HUES6 (cell line): ENCODE measurements around the gene KCNT1.

Experiments used
- H3K27ac ChIP-seq: 2 replicates; pipeline ENCODE4 v1.7.0; 2013; ENCODE audit warnings: low read depth, mild to moderate bottlenecking, low read length, inconsistent platforms
- H3K27me3 ChIP-seq: 2 replicates; pipeline ENCODE4 v1.6.1; 2013; ENCODE audit warnings: low read length; ENCODE audit not compliant: control insufficient read depth, insufficient read depth
- H3K36me3 ChIP-seq: 2 replicates; pipeline ENCODE4 v1.6.1; 2013; ENCODE audit warnings: low read length; ENCODE audit not compliant: control insufficient read depth, insufficient read depth
- H3K4me1 ChIP-seq: 2 replicates; pipeline ENCODE4 v1.6.1; 2013; ENCODE audit warnings: low read length; ENCODE audit not compliant: control insufficient read depth, insufficient read depth
- H3K4me3 ChIP-seq: 2 replicates; pipeline ENCODE4 v1.5.1; 2013; ENCODE audit warnings: low read depth, low read length
- H3K9ac ChIP-seq: one replicate; pipeline ENCODE4 v1.6.1; 2013; ENCODE audit warnings: mild to moderate bottlenecking, low read length
- H3K9me3 ChIP-seq: 2 replicates; pipeline ENCODE4 v1.6.1; 2013; ENCODE audit warnings: low read depth, low read length; ENCODE audit not compliant: control insufficient read depth, insufficient read depth

The KCNT1 gene

GRCh38 chr9:135699440-135699839 lies 2.5 kb upstream of the KCNT1 start, which contains the start of gene SOHLH1:
SOHLH1 (minus strand) TSS chr9:135699481; CDS start chr9:135699467, 14 bp downstream.
- Histone ChIP-seq H3K27me3 (peaks cover 26% of the 10 kb centered on the region), H3K4me1 (no peaks in the 10 kb centered on the region; the same call in 1 of the 2 replicates), H3K4me3 (no peak within 1 kb of the TSS), H3K27ac (no peak within 1 kb of the TSS), H3K9me3 (no peaks in the 10 kb centered on the region), H3K9ac (no peak within 1 kb of the TSS), H3K36me3 (no peaks in the 10 kb centered on the region)

- no peaks in the 10 kb centered on the region for H3K9me3 ChIP-seq
- H3K4me1 ChIP-seq = no peaks in the 10 kb centered on the region; the same call in 1 of the 2 replicates
- no peak overlapping the region for H3K9ac ChIP-seq
- peaks cover 26% of the 10 kb centered on the region for H3K27me3 ChIP-seq
- H3K36me3 ChIP-seq = no peaks in the 10 kb centered on the region
- no peak overlapping the region for H3K4me3 ChIP-seq
- H3K27ac ChIP-seq = no peak overlapping the region
Measured at GRCh38 chr9:135700525-135700924, 1.5 kb upstream of the KCNT1 start.

GRCh38 chr9:135701067-135701958 lies 672 bp upstream of the KCNT1 start:
- no peaks in the 10 kb centered on the region; the same call in 1 of the 2 replicates for H3K4me1 ChIP-seq
- H3K9ac ChIP-seq = no peak overlapping the region
- peak overlapping the region; percentile 55 for H3K4me3 ChIP-seq
- no peaks in the 10 kb centered on the region for H3K9me3 ChIP-seq
- no peak overlapping the region for H3K27ac ChIP-seq
- H3K36me3 ChIP-seq = no peaks in the 10 kb centered on the region
- peaks cover 26% of the 10 kb centered on the region for H3K27me3 ChIP-seq

- Histone ChIP-seq H3K9me3 (no peaks in the 10 kb centered on the region), H3K9ac (no peak overlapping the region), H3K4me1 (no peaks in the 10 kb centered on the region), H3K27me3 (peaks cover 30% of the 10 kb centered on the region), H3K27ac (no peak overlapping the region), H3K4me3 (no peak overlapping the region), H3K36me3 (no peaks in the 10 kb centered on the region)
Measured at GRCh38 chr9:135703726-135704125, 1.7 kb downstream of the KCNT1 start.

- H3K4me3 ChIP-seq = no peak overlapping the region
- H3K27ac ChIP-seq = no peak overlapping the region
- H3K4me1 ChIP-seq = no peaks in the 10 kb centered on the region
- no peaks in the 10 kb centered on the region for H3K36me3 ChIP-seq
- H3K9ac ChIP-seq = no peak overlapping the region
- H3K27me3 ChIP-seq = peaks cover 33% of the 10 kb centered on the region
- H3K9me3 ChIP-seq = no peaks in the 10 kb centered on the region
Measured at GRCh38 chr9:135704483-135704882, 2.5 kb downstream of the KCNT1 start.

- Histone ChIP-seq H3K9ac (no peak overlapping the region), H3K4me1 (no peaks in the 10 kb centered on the region), H3K27ac (no peak overlapping the region), H3K4me3 (no peak overlapping the region), H3K36me3 (no peaks in the 10 kb centered on the region), H3K9me3 (no peaks in the 10 kb centered on the region), H3K27me3 (peaks cover 36% of the 10 kb centered on the region)
Measured at GRCh38 chr9:135705376-135705775, 3.4 kb downstream of the KCNT1 start.

GRCh38 chr9:135706288-135706687 lies 4.3 kb downstream of the KCNT1 start:
- H3K36me3 ChIP-seq = no peaks in the 10 kb centered on the region
- H3K9me3 ChIP-seq = no peaks in the 10 kb centered on the region
- H3K27me3 ChIP-seq = peaks cover 38% of the 10 kb centered on the region

GRCh38 chr9:135707252-135708138 lies 5.5 kb downstream of the KCNT1 start:
- Histone ChIP-seq H3K4me1 (no peaks in the 10 kb centered on the region), H3K36me3 (no peaks in the 10 kb centered on the region), H3K27me3 (peaks cover 43% of the 10 kb centered on the region), H3K9ac (no peak overlapping the region), H3K9me3 (no peaks in the 10 kb centered on the region), H3K4me3 (no peak overlapping the region), H3K27ac (no peak overlapping the region)

More at GRCh38 chr9:135706288-135706687, 4.3 kb downstream of the KCNT1 start:
- H3K27ac ChIP-seq = no peak overlapping the region
- H3K4me1 ChIP-seq = no peaks in the 10 kb centered on the region
- no peak overlapping the region for H3K9ac ChIP-seq
- H3K4me3 ChIP-seq = no peak overlapping the region

GRCh38 chr9:135708164-135708563 lies 6.2 kb downstream of the KCNT1 start:
- Histone ChIP-seq H3K4me1 (no peaks in the 10 kb centered on the region), H3K4me3 (no peak overlapping the region), H3K9ac (no peak overlapping the region), H3K9me3 (no peaks in the 10 kb centered on the region), H3K27me3 (peaks cover 43% of the 10 kb centered on the region), H3K27ac (no peak overlapping the region), H3K36me3 (no peaks in the 10 kb centered on the region)

- Histone ChIP-seq H3K4me3 (no peak overlapping the region), H3K9me3 (no peaks in the 10 kb centered on the region), H3K9ac (no peak overlapping the region), H3K27ac (no peak overlapping the region), H3K27me3 (peaks cover 62% of the 10 kb centered on the region), H3K4me1 (no peaks in the 10 kb centered on the region), H3K36me3 (no peaks in the 10 kb centered on the region)
Measured at GRCh38 chr9:135711391-135711790, 9.4 kb downstream of the KCNT1 start.

GRCh38 chr9:135711881-135712280 lies 9.9 kb downstream of the KCNT1 start:
- no peaks in the 10 kb centered on the region for H3K4me1 ChIP-seq
- no peak overlapping the region for H3K9ac ChIP-seq
- no peak overlapping the region for H3K4me3 ChIP-seq
- H3K27me3 ChIP-seq = peaks cover 67% of the 10 kb centered on the region
- no peak overlapping the region for H3K27ac ChIP-seq
- no peaks in the 10 kb centered on the region for H3K9me3 ChIP-seq
- H3K36me3 ChIP-seq = no peaks in the 10 kb centered on the region
